Colonic mucosa (tissue), 4 donors: ENCODE data around the gene DNAJB14. TPM values are rescaled to one million over a fixed set of nuclear protein-coding genes. Genes with fewer than 3 reads are reported as not detected.
A peak's percentile ranks its signal among the peaks of the same experiment; 100 is the strongest.

Experiments used
- DNase-seq: peaks from one replicate; pipeline ENCODE4 v3.0.0-alpha.2; 2020
- H3K27ac ChIP-seq: fragments of 200-600 bp; one replicate; pipeline ENCODE4 v1.8.0; 2021
- H3K27me3 ChIP-seq: fragments of 200-600 bp; one replicate; pipeline ENCODE4 v1.8.0; 2021
- H3K36me3 ChIP-seq: fragments of 200-600 bp; one replicate; pipeline ENCODE4 v1.8.0; 2021
- H3K4me1 ChIP-seq: fragments of 200-600 bp; one replicate; pipeline ENCODE4 v1.8.0; 2021; ENCODE audit warnings: mild to moderate bottlenecking
- H3K4me3 ChIP-seq: fragments of 200-600 bp; one replicate; pipeline ENCODE4 v1.8.0; 2021
- H3K9ac ChIP-seq, 2 donors: one replicate each; pipeline ENCODE4 v1.7.0; 2013; ENCODE audit warnings: control low read depth in 2 of 2, low read depth in 2 of 2, low read length in 2 of 2
- H3K9me3 ChIP-seq: fragments of 200-600 bp; one replicate; pipeline ENCODE4 v1.8.0; 2021
- CTCF ChIP-seq: fragments of 200-600 bp; IDR thresholded peaks from one replicate; pipeline ENCODE4 v1.8.0; 2022; ENCODE audit warnings: antibody characterized with exemption, mild to moderate bottlenecking
- intact Hi-C: fragments of 100-400 bp; cut with DNase I; formaldehyde crosslinking; loops from one replicate; pipeline ENCODE4 v1.14.1; 2022
- total RNA-seq, 2 donors: library from RNA; stranded (reverse); fragmentation: NEBNext Ultra II Directional in 1 of 2; extraction: Animal tissue kit (Norgen Biotek cat#: 25700) in 1 of 2; gene quantifications; one replicate each; pipeline ENCODE4 v1.2.1, GENCODE V29; 2021
- donor health status: healthy.
- donor health status: DM: no; HTN: no; CAD: no.
- donor health status: DM: no; HTN: no; CAD: no.

The DNAJB14 gene
- total RNA-seq, 2 donors from 2014 or later, result 41.9 to 57.2 TPM

GRCh38 chr4:99885687-99886086, 60.7 kb downstream of the DNAJB14 start:
- no peak for DNase-seq
- Histone ChIP-seq H3K9me3 (no peaks in the 10 kb centered on the region), H3K9ac (no peak overlapping the region), H3K36me3 (no peaks in the 10 kb centered on the region), H3K4me3 (no peak overlapping the region), H3K27me3 (no peaks in the 10 kb centered on the region), H3K4me1 (no peaks in the 10 kb centered on the region), H3K27ac (no peak overlapping the region)
- intact Hi-C loops, result loop anchor here (5.0 kb wide), 2 partner anchors 73 to 323 kb away; partner anchors contain the start of gene TRMT10A
- TF ChIP-seq CTCF, result no peak

- no peaks in the 10 kb centered on the region for H3K9me3 ChIP-seq
Measured at GRCh38 chr4:99885063-99885664, 61.3 kb downstream of the DNAJB14 start.

GRCh38 chr4:99879458-99879857, 67.0 kb downstream of the DNAJB14 start:
- Histone ChIP-seq H3K4me3 (no peak overlapping the region), H3K27me3 (no peaks in the 10 kb centered on the region), H3K9me3 (no peaks in the 10 kb centered on the region), H3K36me3 (peaks cover 5% of the 10 kb centered on the region), H3K4me1 (no peaks in the 10 kb centered on the region), H3K9ac (no peak overlapping the region), H3K27ac (no peak overlapping the region)
- intact Hi-C loops, result no loop called here
- TF ChIP-seq CTCF, result no peak
- DNase-seq, result no peak

More at GRCh38 chr4:99885063-99885664, 61.3 kb downstream of the DNAJB14 start:
- no peak for DNase-seq
- no peaks in the 10 kb centered on the region for H3K36me3 ChIP-seq
- no peak overlapping the region for H3K27ac ChIP-seq
- peak; percentile 25 for TF ChIP-seq CTCF
- intact Hi-C loops, result loop anchor here (5.0 kb wide), 2 partner anchors 73 to 323 kb away; partner anchors contain the start of gene TRMT10A
- no peak overlapping the region for H3K4me3 ChIP-seq
- H3K27me3 ChIP-seq, result no peaks in the 10 kb centered on the region
- H3K9ac ChIP-seq, result no peak overlapping the region
- no peaks in the 10 kb centered on the region for H3K4me1 ChIP-seq

GRCh38 chr4:99878604-99879003, 67.8 kb downstream of the DNAJB14 start:
- H3K9ac ChIP-seq, result no peak overlapping the region
- no peaks in the 10 kb centered on the region for H3K9me3 ChIP-seq
- no peaks in the 10 kb centered on the region for H3K4me1 ChIP-seq
- H3K4me3 ChIP-seq, result no peak overlapping the region
- intact Hi-C loops, result no loop called here
- no peak for TF ChIP-seq CTCF
- peaks cover 5% of the 10 kb centered on the region for H3K36me3 ChIP-seq
- H3K27ac ChIP-seq, result no peak overlapping the region
- H3K27me3 ChIP-seq, result no peaks in the 10 kb centered on the region
- DNase-seq, result no peak

GRCh38 chr4:99876946-99877345, 69.5 kb downstream of the DNAJB14 start:
- H3K9ac ChIP-seq, result no peak overlapping the region
- intact Hi-C loops, result no loop called here
- H3K27me3 ChIP-seq, result no peaks in the 10 kb centered on the region
- no peaks in the 10 kb centered on the region for H3K9me3 ChIP-seq
- TF ChIP-seq CTCF, result no peak
- H3K4me3 ChIP-seq, result no peak overlapping the region
- peaks cover 5% of the 10 kb centered on the region for H3K36me3 ChIP-seq
- DNase-seq, result no peak
- H3K4me1 ChIP-seq, result no peaks in the 10 kb centered on the region
- H3K27ac ChIP-seq, result no peak overlapping the region
